Measurements from ENCODE around the gene PTH1R.

GRCh38 chr3:46922871-46923558, 45.5 kb downstream of the PTH1R start:
- TF ChIP-seq, protein P1, sequence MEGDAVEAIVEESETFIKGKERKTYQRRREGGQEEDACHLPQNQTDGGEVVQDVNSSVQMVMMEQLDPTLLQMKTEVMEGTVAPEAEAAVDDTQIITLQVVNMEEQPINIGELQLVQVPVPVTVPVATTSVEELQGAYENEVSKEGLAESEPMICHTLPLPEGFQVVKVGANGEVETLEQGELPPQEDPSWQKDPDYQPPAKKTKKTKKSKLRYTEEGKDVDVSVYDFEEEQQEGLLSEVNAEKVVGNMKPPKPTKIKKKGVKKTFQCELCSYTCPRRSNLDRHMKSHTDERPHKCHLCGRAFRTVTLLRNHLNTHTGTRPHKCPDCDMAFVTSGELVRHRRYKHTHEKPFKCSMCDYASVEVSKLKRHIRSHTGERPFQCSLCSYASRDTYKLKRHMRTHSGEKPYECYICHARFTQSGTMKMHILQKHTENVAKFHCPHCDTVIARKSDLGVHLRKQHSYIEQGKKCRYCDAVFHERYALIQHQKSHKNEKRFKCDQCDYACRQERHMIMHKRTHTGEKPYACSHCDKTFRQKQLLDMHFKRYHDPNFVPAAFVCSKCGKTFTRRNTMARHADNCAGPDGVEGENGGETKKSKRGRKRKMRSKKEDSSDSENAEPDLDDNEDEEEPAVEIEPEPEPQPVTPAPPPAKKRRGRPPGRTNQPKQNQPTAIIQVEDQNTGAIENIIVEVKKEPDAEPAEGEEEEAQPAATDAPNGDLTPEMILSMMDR (IDR thresholded peaks at IDR 0.05; ENCODE audit: low read depth, low read length), result no peak
- no peak for TF ChIP-seq EZH2phosphoT487 (IDR thresholded peaks at IDR 0.05; ENCODE audit: low read depth)

Measured in OCI-LY3 (cell line).